ENCODE data around the gene KCNS3. TPM values are rescaled to one million over a fixed set of nuclear protein-coding genes. Genes with fewer than 3 reads are reported as not detected.

KCNS3 gene
- total RNA-seq, 2 experiments from 2014 or later: not detected

DNA sequence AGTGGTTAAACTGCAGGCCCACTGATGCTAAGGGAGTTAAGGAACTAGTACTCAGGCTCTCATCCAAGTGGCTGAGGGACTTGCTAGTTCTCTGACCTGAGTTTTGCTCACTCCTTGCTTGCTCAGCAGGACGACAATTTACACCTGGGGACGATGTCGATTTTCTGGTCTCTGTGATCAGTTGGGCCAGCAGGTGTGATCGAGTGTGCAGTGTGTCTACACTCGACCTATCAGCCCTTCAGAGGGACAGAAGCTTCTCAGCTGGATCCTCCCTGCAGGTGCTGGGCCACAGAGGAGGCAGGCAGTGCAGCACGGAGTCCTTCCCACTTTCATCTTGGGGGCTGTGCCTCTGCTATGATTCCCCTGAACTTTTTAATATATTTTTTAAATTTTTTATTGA, 71.5 kb downstream of the KCNS3 start:
- intact Hi-C loops (cut with micrococcal nuclease; ENCODE audit: unreplicated experiment): no loop called here
- DNase-seq (ENCODE audit: low spot score): no peak
- H2AFZ ChIP-seq (ENCODE audit: low read length): no peak overlapping the region
- H3K4me2 ChIP-seq (ENCODE audit: low read length): no peak overlapping the region
- no peaks in the 10 kb centered on the region for H3K36me3 ChIP-seq (ENCODE audit: insufficient read depth, low read length)
- CTCF ChIA-PET (ENCODE audit: unreplicated experiment): no interaction called here
- H3K79me2 ChIP-seq (ENCODE audit: insufficient read depth, low read depth, low read length): no peaks in the 10 kb centered on the region
- TF ChIP-seq EZH2phosphoT487 (IDR thresholded peaks at IDR 0.05; ENCODE audit: borderline replicate concordance, low read depth, low read length): no peak
- TF ChIP-seq, protein P1, sequence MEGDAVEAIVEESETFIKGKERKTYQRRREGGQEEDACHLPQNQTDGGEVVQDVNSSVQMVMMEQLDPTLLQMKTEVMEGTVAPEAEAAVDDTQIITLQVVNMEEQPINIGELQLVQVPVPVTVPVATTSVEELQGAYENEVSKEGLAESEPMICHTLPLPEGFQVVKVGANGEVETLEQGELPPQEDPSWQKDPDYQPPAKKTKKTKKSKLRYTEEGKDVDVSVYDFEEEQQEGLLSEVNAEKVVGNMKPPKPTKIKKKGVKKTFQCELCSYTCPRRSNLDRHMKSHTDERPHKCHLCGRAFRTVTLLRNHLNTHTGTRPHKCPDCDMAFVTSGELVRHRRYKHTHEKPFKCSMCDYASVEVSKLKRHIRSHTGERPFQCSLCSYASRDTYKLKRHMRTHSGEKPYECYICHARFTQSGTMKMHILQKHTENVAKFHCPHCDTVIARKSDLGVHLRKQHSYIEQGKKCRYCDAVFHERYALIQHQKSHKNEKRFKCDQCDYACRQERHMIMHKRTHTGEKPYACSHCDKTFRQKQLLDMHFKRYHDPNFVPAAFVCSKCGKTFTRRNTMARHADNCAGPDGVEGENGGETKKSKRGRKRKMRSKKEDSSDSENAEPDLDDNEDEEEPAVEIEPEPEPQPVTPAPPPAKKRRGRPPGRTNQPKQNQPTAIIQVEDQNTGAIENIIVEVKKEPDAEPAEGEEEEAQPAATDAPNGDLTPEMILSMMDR (conservative IDR thresholded peaks at IDR 0.05; ENCODE audit: low read length): no peak
- no peak overlapping the region for H3K27ac ChIP-seq (ENCODE audit: low read depth, low read length, poor library complexity, severe bottlenecking)
- no peaks in the 10 kb centered on the region for H3K9me3 ChIP-seq (ENCODE audit: low read length)
- no peaks in the 10 kb centered on the region; the same call in 1 of the 2 replicates for H3K9me2 ChIP-seq (ENCODE audit: insufficient read depth, low read length)
- H3K4me1 ChIP-seq (ENCODE audit: insufficient read depth, low read length, poor library complexity, severe bottlenecking): no peaks in the 10 kb centered on the region
- H4K20me1 ChIP-seq (ENCODE audit: insufficient read depth, low read length): no peaks in the 10 kb centered on the region
- POLR2A ChIA-PET: no interaction called here
- no peak overlapping the region for H3K4me3 ChIP-seq (ENCODE audit: low read depth, low read length, poor library complexity, severe bottlenecking)
- no TSS peak for BruUV-seq (replicated peaks)

GRCh38 chr2:17951563-17951962, 73.1 kb downstream of the KCNS3 start:
- Histone ChIP-seq H3K9me2 (ENCODE audit: insufficient read depth, low read length) (no peaks in the 10 kb centered on the region; the same call in 1 of the 2 replicates), H2AFZ (ENCODE audit: low read length) (no peak overlapping the region), H3K79me2 (ENCODE audit: insufficient read depth, low read depth, low read length) (no peaks in the 10 kb centered on the region), H3K9me3 (ENCODE audit: low read length) (no peaks in the 10 kb centered on the region), H3K27ac (ENCODE audit: low read depth, low read length, poor library complexity, severe bottlenecking) (no peak overlapping the region), H3K4me2 (ENCODE audit: low read length) (no peak overlapping the region), H3K36me3 (ENCODE audit: insufficient read depth, low read length) (no peaks in the 10 kb centered on the region), H3K4me3 (ENCODE audit: low read depth, low read length, poor library complexity, severe bottlenecking) (no peak overlapping the region), H3K4me1 (ENCODE audit: insufficient read depth, low read length, poor library complexity, severe bottlenecking) (no peaks in the 10 kb centered on the region), H4K20me1 (ENCODE audit: insufficient read depth, low read length) (no peaks in the 10 kb centered on the region)
- no peak for DNase-seq (ENCODE audit: low spot score)
- TF ChIP-seq, protein P1 (conservative IDR thresholded peaks at IDR 0.05; ENCODE audit: low read length): no peak
- TF ChIP-seq EZH2phosphoT487 (IDR thresholded peaks at IDR 0.05; ENCODE audit: borderline replicate concordance, low read depth, low read length): no peak
- intact Hi-C loops (cut with micrococcal nuclease; ENCODE audit: unreplicated experiment): no loop called here
- ChIA-PET CTCF (ENCODE audit: unreplicated experiment) (no interaction called here), POLR2A (interaction anchor here (0.7 to 0.8 kb wide), 2 partner anchors 16 to 504 kb away, joined by 3 read pairs; no protein-coding TSS in a partner anchor)
- BruUV-seq (replicated peaks): no TSS peak

- DNase-seq (ENCODE audit: low spot score): no peak
- Histone ChIP-seq H3K9me3 (ENCODE audit: low read length) (no peaks in the 10 kb centered on the region), H3K79me2 (ENCODE audit: insufficient read depth, low read depth, low read length) (no peaks in the 10 kb centered on the region), H2AFZ (ENCODE audit: low read length) (no peak overlapping the region), H3K36me3 (ENCODE audit: insufficient read depth, low read length) (no peaks in the 10 kb centered on the region), H3K4me3 (ENCODE audit: low read depth, low read length, poor library complexity, severe bottlenecking) (no peak overlapping the region), H3K4me1 (ENCODE audit: insufficient read depth, low read length, poor library complexity, severe bottlenecking) (no peaks in the 10 kb centered on the region), H3K27ac (ENCODE audit: low read depth, low read length, poor library complexity, severe bottlenecking) (no peak overlapping the region), H3K9me2 (ENCODE audit: insufficient read depth, low read length) (no peaks in the 10 kb centered on the region), H3K4me2 (ENCODE audit: low read length) (no peak overlapping the region), H4K20me1 (ENCODE audit: insufficient read depth, low read length) (no peaks in the 10 kb centered on the region)
- intact Hi-C loops (cut with micrococcal nuclease; ENCODE audit: unreplicated experiment): no loop called here
- CTCF ChIA-PET (ENCODE audit: unreplicated experiment): no interaction called here
- BruUV-seq (replicated peaks): no TSS peak
- TF ChIP-seq, protein P1 (conservative IDR thresholded peaks at IDR 0.05; ENCODE audit: low read length): no peak
- no peak for TF ChIP-seq EZH2phosphoT487 (IDR thresholded peaks at IDR 0.05; ENCODE audit: borderline replicate concordance, low read depth, low read length)
- POLR2A ChIA-PET: interaction anchor here (0.7 to 1.1 kb wide), 3 partner anchors 19 to 839 kb away, joined by 3 to 4 read pairs (median 3); no protein-coding TSS in a partner anchor
These were observed 80.1 kb downstream of the KCNS3 start for GRCh38 chr2:17958466-17959092.
